EH (cell line): ENCODE data around the gene SPRED3.

Experiments used
- DNase-seq: peaks from one replicate; pipeline ENCODE4 v3.0.0-alpha.2; 2015; ENCODE audit warnings: low read depth

The SPRED3 gene

DNA sequence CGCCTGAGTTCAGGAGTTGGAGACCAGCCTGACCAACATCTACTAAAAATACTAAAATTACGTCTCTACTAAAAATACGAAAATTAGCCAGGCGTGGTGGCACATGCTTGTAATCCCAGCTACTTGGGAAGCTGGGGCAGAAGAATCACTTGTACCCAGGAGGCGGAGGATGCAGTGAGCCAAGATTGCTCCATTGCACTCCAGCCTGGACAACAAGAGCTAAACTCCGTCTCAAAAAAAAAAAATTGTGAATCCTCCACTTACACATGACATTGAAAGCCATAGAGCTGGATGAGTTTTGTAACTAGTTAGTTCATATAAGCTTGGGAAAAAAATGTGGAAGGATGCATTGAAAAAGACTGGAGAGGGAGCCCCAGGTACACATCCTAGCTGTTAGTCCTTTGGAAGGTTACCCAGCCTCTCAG, 14.6 kb upstream of the SPRED3 start:
- DNase-seq: no peak

DNA sequence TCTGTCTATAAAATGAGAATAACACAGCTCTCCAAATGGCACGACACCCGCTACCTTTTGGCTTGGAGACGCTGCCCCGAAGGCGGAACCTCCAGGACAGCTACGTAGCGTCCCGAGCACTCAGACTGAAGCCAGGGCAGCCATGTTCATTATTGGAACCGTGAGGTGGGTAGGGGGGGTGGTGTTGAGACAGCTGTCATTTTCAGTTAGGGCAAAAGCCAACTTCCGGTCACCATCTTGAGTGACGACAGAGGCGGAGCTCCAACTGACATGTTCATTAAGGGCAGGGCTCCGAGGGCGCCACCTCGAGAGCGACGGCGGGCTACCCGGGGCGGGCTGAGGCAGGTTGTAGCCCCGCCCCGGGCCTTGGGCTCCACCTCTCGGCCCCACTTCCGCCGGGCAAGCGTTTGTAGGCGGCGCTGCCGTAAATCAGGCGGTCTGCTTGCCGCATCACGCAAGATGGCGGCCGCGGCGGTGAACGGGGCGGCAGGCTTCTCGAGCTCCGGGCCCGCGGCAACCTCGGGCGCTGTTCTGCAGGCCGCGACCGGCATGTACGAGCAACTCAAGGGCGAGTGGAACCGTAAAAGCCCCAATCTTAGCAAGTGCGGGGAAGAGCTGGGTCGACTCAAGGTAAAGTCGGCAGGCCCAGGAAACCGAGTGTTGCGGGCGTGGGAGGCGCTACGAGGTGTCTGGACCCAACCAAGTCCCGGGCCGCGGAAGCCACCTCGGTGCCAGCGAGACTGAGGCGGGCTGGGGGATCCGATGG, 14.0 kb upstream of the SPRED3 start, which contains the start of gene PSMD8:
Gene PSMD8, plus strand, starts transcription at position 240 of the 766 bp plus-strand sequence. Its CDS starts 31 bp downstream, at position 271.
- DNase-seq: peak; percentile 99

DNA sequence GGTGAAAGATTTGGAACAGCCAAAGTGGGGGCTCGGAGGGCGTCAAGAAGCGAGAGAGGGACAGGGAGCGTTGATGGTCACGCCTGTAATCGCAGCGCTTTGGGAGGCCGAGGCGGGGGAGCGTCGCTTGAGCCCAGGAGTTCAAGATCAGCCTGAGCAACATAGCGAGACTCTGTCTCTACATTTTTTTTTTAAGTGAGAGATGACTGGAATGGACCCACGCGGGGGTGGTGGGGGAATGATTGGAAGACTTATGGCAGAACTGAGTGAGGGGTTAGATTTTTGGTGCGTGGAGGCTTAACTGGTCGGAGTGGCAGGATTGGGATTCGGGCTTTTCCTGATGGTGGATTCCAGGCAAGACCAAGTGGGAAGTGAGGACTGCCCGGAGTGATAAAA, 13.4 kb upstream of the SPRED3 start:
- DNase-seq: no peak

GRCh38 chr19:38375748-38376147, 12.7 kb upstream of the SPRED3 start:
- peak; percentile 67 for DNase-seq

- DNase-seq: no peak
Observed at GRCh38 chr19:38376576-38376975, 11.9 kb upstream of the SPRED3 start.

- DNase-seq: no peak
Observed at GRCh38 chr19:38377052-38377451, 11.4 kb upstream of the SPRED3 start.

- no peak for DNase-seq
Observed at GRCh38 chr19:38378866-38379265, 9.6 kb upstream of the SPRED3 start.

- no peak for DNase-seq
Observed at GRCh38 chr19:38381138-38381537, 7.4 kb upstream of the SPRED3 start.

- no peak for DNase-seq
Observed at GRCh38 chr19:38383184-38383583, 5.3 kb upstream of the SPRED3 start.

GRCh38 chr19:38383743-38384142, 4.8 kb upstream of the SPRED3 start:
- no peak for DNase-seq

GRCh38 chr19:38384209-38385027, 4.1 kb upstream of the SPRED3 start:
- no peak for DNase-seq

- DNase-seq: no peak
Observed at GRCh38 chr19:38385057-38385803, 3.3 kb upstream of the SPRED3 start.

- no peak for DNase-seq
Observed at GRCh38 chr19:38385804-38386257, 2.7 kb upstream of the SPRED3 start.

DNA sequence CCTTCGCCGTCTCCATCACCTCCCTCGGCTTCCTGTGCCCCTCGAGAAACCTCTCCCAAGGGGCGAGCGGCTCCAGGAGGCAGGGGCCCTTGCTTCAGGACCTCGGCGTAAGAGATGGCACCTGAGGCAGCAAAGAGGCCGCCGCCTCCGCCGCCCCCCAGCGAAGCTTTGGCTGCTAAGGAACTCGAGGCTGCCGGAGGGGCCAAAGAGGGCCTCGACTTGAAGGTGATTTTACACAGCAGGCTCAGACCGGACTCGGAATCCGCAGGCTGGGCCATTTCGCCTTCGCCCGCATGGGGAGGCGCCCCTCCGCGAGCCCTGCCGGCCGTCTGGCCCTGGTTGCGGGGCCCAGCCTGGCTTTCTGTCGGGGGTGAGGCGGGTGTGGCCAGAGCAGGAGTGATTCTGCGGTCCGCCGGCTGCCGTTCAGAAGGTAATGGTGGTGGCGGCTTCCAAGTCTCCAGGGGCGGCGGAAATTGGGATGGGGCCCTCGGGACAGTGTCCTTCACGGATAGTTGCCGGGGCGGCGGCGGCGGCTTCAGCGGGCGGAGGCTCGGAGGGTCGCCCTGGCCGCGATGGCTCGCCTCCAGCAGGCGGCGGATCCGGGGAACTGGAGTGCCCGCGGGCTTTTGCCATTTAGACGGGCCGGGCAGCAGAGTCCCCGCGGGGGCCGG, 2.1 kb upstream of the SPRED3 start:
- no peak for DNase-seq

- no peak for DNase-seq
Observed at GRCh38 chr19:38386971-38387549, 1.4 kb upstream of the SPRED3 start.

DNA sequence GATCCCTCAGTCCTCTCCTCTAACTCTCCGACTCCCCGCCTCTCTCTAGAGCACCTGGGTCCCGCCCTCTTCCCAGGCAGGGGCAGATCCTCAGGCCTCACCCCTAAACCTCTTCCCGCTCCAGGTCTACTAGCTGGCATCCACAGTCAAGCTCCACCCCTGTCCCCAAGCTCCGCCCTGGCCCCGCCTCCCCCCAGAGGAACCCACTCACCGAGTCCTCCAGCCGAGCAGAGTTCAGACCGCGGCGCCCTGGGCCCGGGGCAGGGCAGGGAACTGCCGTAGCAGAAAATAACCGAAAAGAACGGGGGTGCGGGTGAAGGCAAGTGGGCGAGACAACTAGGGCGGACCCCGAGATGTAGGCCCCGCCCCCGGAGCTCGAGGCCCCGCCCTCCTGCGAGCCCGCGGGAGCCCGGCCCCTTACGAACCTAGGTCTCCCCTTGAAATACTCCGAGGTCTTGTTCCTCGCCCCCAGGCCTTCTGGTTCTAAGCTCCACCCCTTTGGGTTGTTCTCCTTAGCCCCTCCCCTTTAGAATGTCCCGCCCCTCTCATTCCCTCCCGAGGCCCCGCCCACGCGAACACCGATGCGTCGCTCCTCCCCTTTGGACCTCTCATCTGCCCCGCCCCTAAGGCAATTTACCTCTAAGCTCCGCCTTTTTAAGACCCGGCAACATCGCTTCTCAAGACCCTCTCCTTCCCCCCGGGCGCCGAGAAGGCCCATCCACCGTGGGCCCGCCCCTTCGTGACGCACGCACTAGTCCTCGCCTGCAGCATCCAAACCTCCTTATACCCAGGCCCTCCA, 748 bp upstream of the SPRED3 start, which contains the start of gene GGN:
Gene GGN, minus strand, starts transcription at position 485 of the 799 bp plus-strand sequence. CDS start 773 bp downstream, outside the sequence.
- DNase-seq: peak; percentile 96

DNA sequence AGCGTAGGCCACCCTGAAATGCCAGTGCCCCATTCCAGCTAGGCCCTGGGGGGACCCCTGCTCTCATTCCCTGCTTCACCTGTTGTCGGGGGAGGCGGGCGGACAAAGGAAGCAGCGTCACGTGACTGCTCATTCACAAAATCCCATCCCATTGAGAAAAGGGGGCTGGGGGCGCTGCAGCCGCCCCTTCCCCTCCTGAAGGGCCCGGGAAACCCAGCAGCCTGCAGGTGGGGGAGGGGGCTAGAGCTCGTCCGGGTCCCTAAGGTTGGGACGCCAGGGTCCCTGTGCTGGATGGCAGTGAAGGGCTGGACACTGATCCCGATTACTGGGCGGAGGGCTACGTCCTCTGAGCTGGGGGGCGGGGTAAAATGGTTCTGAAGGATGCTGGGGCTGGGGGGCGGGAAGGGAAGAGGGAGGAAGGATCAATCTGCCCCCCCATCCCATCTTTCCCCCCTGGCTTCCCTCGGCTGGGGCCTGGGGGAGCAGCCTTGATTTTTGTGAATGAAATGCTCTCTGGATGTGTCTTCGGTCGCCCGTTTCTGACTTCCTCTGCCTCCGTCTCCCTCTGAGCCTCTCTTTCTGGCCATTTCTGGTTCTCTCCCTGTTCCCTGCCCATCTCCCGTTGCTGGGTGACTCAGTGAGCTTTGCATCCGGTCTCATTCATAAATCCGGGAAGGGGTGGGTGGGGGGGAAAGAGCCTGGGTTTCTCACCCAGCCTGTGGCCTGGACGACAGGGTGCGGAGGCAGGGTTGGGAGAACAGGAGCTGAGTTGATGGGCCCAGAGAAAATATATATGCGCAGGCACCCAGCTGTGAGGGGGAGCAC, 816 bp downstream of the SPRED3 start:
- peak; percentile 89 for DNase-seq

DNA sequence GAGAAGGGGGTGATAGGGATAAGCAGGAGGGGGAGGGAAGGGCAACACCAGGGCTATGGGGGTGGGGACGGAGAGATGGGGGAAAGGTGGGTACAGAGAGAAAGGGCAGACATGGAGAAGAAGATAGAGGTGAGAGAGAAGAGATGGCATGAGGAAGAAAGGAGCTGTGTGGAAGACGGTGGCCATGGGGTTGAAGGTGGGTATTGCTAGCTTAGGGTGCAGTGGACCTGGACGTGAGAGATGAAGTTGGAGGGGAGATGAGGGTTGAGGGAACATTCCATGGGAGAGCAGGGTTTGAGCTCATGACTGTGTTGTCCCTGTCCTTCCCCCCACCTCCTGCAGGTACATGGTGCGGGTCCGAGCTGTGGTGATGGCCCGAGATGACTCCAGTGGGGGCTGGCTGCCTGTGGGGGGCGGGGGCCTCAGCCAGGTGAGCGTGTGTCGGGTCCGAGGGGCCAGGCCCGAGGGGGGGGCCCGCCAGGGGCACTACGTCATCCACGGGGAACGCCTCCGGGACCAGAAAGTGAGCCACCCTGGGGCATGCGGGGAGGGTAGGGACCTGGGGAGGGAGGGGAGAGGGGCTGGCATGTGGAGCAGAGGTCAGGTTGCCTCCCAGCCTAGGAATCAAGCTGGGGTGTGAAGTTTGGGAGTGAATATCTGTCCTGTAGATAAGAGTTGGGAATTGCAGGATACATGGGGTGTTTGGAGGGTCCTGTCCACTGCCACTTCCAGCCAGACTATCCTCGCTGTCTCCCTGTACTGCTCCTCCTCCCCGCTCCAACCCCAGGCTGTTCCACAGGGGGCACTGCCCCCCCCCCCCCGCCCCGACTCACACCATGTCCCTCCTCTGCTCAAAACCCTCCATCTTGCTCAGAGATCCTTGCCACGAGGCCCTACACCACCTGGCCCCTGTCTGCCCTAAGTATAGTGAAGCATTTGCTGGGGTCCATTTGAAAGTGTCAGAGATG, 1.7 kb downstream of the SPRED3 start:
- DNase-seq: no peak
